Motor neuron (in vitro differentiated cells): Measurements from ENCODE around the gene GINS3. TPM values are rescaled to one million over a fixed set of nuclear protein-coding genes. Genes with fewer than 3 reads are reported as not detected.

Experiments used
- total RNA-seq, 8 experiments: library from RNA; unstranded; fragments of 300-600 nt; gene quantifications; 2 replicates each; pipeline versions ENCODE4 v1.2.3 to v1.2.4, GENCODE V29; 2022

The GINS3 gene
- total RNA-seq, 8 experiments from 2014 or later = 1.7 to 13.6 (median 6.0) TPM

Other genes starting within 250 kb of the GINS3 start
- gene CSNK2A2, start 194.4 kb upstream of the GINS3 start, total RNA-seq = 10 to 100 TPM; 20.8 to 72.6 (median 33.4) TPM
- gene PRSS54, start 97.4 kb upstream of the GINS3 start, total RNA-seq = not detected
- gene NDRG4, start 107.7 kb downstream of the GINS3 start, total RNA-seq = 100 to 1,000 TPM in 5 of 8 experiments, 10 to 100 TPM in 1, 1 to 10 TPM in 2; 8.4 to 258 (median 140) TPM
- gene SETD6, start 123.0 kb downstream of the GINS3 start, total RNA-seq = 10 to 100 TPM in 7 of 8 experiments, 1 to 10 TPM in 1; 8.6 to 36.3 (median 16.4) TPM
- gene CNOT1, start 237.4 kb downstream of the GINS3 start, total RNA-seq = 100 to 1,000 TPM in 3 of 8 experiments, 10 to 100 TPM in 5; 57.7 to 187 (median 91.9) TPM